Mucosa of rectum (tissue), 2 donors: ENCODE data around the gene REEP6.
"Not testable (repeated sequence)": the region's sequence is repeated elsewhere in the genome, so short reads cannot be mapped to it uniquely, and the experiment has no call there.

Source experiments
- H3K27ac ChIP-seq, 2 donors: one replicate each; pipeline ENCODE4 v1.7.0; 2013; ENCODE audit warnings: inconsistent platforms in 2 of 2, low read depth in 2 of 2, low read length in 2 of 2
- H3K27me3 ChIP-seq, 2 donors: one replicate each; pipeline ENCODE4 v1.7.0; 2013; ENCODE audit warnings: low read length in 2 of 2; ENCODE audit not compliant: control insufficient read depth in 2 of 2, insufficient read depth in 2 of 2
- H3K36me3 ChIP-seq, 2 donors: one replicate each; pipeline ENCODE4 v1.7.0; 2013; ENCODE audit warnings: low read length in 2 of 2; ENCODE audit not compliant: control insufficient read depth in 2 of 2, insufficient read depth in 2 of 2
- H3K4me1 ChIP-seq, 2 donors: one replicate each; pipeline ENCODE4 v1.7.0; 2013; ENCODE audit warnings: low read length in 2 of 2, mild to moderate bottlenecking in 1 of 2; ENCODE audit not compliant: control insufficient read depth in 2 of 2, insufficient read depth in 2 of 2
- H3K4me3 ChIP-seq, 2 donors: one replicate each; pipeline ENCODE4 v1.7.0; 2013; ENCODE audit warnings: low read length in 2 of 2
- H3K9ac ChIP-seq, 2 donors: one replicate each; pipeline ENCODE4 v1.7.0; 2013; ENCODE audit warnings: low read length in 2 of 2, low read depth in 1 of 2, mild to moderate bottlenecking in 1 of 2
- H3K9me3 ChIP-seq, 2 donors: one replicate each; pipeline ENCODE4 v1.7.0; 2013; ENCODE audit warnings: low read length in 2 of 2; ENCODE audit not compliant: control insufficient read depth in 2 of 2
- donor health status: healthy.
- donor health status: Normal muscosa, but diverticular disease.

REEP6 gene

GRCh38 chr19:1492474-1493006 is 1.6 kb downstream of the REEP6 start:
- Histone ChIP-seq H3K27ac (no peak overlapping the region), H3K36me3 (no peaks in the 10 kb centered on the region), H3K4me1 (peaks cover 11 to 16% of the 10 kb centered on the region in 2 donors), H3K4me3 (no peak overlapping the region), H3K9me3 (no peaks in the 10 kb centered on the region), H3K27me3 (peaks cover 6 to 19% of the 10 kb centered on the region in 2 donors), H3K9ac (no peak overlapping the region)

DNA sequence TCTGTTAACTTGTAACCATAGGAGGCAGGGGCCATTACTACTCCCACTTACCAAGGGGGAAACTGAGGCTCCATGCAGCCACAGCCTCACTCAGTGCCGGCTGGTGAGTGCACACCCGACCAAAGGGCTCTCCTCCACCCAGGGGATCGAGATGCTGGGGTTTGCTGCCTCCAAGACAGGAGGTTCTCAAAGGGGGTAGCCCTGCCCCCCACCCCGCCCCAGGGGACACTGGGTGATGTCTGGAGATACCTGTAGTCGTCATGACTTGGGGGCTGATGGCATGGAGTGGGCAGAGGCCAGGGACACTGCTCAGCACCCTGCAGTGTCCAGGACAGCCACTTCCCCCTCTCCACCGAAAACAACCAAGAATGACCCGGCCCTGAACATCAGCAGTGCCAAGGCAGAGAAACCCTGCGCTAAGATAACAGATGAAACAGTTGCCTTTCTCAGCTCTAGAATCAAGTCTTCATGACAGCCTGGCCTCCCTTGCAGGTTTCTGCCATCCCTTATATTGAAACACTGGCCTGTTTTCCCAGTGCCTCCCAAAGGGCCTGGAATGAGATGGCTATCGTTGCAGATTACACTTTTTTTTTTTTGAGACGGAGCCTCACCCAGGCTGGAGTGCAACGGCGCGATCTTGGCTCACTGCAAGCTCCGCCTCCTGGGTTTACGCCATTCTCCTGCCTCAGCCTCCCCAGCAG is 3.3 kb downstream of the REEP6 start:
- Histone ChIP-seq H3K4me1 (peaks cover 11 to 16% of the 10 kb centered on the region in 2 donors), H3K4me3 (no peak overlapping the region), H3K36me3 (no peaks in the 10 kb centered on the region), H3K9me3 (no peaks in the 10 kb centered on the region), H3K27ac (no peak overlapping the region), H3K9ac (no peak overlapping the region), H3K27me3 (peaks cover 6 to 24% of the 10 kb centered on the region in 2 donors)

- Histone ChIP-seq H3K27me3 (peaks cover 6 to 24% of the 10 kb centered on the region in 2 donors), H3K9me3 (no peaks in the 10 kb centered on the region), H3K36me3 (no peaks in the 10 kb centered on the region), H3K27ac (no peak overlapping the region), H3K9ac (no peak overlapping the region), H3K4me1 (peaks cover 6 to 8% of the 10 kb centered on the region in 2 donors), H3K4me3 (no peak overlapping the region)
Observed at GRCh38 chr19:1495051-1495798, 4.2 kb downstream of the REEP6 start.

DNA sequence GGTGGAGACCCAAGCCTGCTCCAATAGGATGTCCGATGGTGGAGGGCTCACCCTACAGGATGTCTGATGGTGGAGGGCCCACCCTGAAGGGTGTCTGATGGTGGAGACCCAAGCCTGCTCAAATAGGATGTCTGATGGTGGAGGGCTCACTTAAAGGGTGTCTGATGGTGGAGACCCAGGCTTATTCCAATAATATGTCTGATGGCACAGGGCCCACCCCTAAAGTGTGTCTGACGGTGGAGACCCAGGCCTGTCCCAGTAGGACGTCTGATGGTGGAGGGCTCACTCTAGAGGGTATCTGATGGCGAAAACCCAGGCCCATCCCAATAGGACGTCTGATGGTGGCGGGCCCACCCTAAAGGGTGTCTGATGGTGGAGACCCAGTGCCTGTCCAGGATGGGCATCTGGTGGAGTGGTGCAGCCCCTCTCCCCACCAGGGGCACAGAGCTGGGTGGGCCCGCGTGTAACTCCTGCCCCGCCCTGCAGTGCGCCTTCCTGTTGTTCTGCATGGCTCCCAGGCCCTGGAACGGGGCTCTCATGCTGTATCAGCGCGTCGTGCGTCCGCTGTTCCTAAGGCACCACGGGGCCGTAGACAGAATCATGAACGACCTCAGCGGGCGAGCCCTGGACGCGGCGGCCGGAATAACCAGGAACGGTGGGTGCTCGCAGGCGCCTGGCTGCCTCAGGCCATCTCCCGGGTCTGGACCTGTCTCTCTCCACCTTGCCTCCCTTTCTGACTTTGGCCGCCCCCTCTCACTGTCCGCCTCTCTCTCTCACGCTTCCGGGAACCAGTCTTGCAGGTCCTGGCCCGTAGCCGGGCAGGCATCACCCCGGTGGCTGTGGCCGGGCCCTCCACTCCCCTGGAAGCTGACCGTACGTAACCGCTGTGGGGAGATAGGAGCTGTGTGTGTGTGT is 5.1 kb downstream of the REEP6 start:
- peaks cover 6 to 8% of the 10 kb centered on the region in 2 donors for H3K4me1 ChIP-seq
- no peak overlapping the region for H3K27ac ChIP-seq
- peaks cover 6 to 24% of the 10 kb centered on the region in 2 donors for H3K27me3 ChIP-seq
- no peaks in the 10 kb centered on the region for H3K9me3 ChIP-seq
- no peaks in the 10 kb centered on the region for H3K36me3 ChIP-seq
- H3K9ac ChIP-seq = no peak overlapping the region
- no peak overlapping the region for H3K4me3 ChIP-seq

DNA sequence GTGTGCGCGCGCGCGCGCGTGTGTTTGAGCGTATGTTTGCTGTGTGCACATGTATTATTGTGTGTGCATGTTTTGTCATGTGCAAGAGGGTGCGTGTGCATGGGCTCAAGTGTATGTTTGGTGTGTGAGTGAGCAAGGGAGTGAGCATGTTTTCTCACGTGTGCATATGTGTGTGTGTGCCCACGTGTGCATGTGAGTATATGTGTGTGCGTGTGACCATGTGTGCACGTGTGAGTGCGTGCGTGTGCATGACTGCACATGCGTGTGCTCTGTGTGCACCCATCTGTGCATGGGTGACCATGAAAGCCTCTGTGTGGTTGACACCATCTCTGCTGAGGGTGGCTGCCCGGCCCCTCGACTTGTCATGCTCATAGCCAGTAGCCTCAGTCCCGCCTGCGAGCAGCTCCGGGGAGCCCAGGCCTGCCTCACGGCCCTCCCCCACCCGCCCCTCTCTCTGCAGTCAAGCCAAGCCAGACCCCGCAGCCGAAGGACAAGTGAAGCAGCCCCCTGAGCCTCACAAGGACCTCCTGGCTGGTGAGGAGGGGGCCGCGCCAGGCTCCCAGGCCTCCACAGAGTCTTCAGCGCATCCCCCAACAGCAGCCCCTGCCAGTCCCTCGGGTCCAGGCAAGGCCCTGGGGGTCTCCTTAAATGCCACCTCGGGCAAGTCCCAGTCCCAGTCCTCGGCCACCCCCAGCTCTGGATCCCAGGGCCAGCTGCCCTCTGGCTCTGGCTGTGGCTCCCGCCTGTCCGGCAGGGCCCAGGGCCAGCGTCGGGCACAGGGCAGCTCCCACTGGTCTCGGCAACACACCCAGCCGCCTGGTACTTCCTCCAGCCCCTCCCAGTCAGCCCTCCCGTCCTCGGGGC is 6.0 kb downstream of the REEP6 start:
- H3K27ac ChIP-seq = no peak overlapping the region
- peaks cover 6 to 21% of the 10 kb centered on the region in 2 donors for H3K27me3 ChIP-seq
- no peaks in the 10 kb centered on the region for H3K36me3 ChIP-seq
- H3K4me3 ChIP-seq = no peak overlapping the region
- H3K9ac ChIP-seq = no peak overlapping the region
- H3K4me1 ChIP-seq = no peaks in the 10 kb centered on the region
- no peaks in the 10 kb centered on the region for H3K9me3 ChIP-seq

- H3K9ac ChIP-seq = no peak overlapping the region
- H3K27me3 ChIP-seq = peaks cover 6 to 21% of the 10 kb centered on the region in 2 donors
- no peaks in the 10 kb centered on the region for H3K9me3 ChIP-seq
- no peaks in the 10 kb centered on the region for H3K36me3 ChIP-seq
- H3K27ac ChIP-seq = no peak overlapping the region
- no peak overlapping the region for H3K4me3 ChIP-seq
- H3K4me1 ChIP-seq = no peaks in the 10 kb centered on the region
Observed at GRCh38 chr19:1497578-1498235, 6.7 kb downstream of the REEP6 start.

DNA sequence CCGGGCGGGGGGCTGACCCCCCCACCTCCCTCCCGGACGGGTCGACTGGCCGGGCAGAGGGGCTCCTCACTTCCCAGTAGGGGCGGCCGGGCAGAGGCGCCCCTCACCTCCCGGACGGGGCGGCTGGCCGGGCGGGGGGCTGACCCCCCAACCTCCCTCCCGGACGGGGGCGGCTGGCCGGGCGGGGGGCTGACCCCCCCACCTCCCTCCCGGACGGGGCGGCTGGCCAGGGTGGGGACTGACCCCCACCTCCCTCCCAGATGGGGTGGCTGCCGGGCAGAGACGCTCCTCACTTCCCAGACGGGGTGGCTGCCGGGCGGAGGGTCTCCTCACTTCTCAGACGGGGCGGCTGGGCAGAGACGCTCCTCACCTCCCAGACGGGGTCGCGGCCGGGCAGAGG is 8.2 kb downstream of the REEP6 start:
- H3K9me3 ChIP-seq, H3K36me3 ChIP-seq, H3K4me1 ChIP-seq, H3K27ac ChIP-seq, H3K9ac ChIP-seq, H3K4me3 ChIP-seq: not testable (repeated sequence)
- peaks cover 14 to 32% of the 10 kb centered on the region in 2 donors for H3K27me3 ChIP-seq

GRCh38 chr19:1501200-1501595 is 10.2 kb downstream of the REEP6 start:
- no peak overlapping the region for H3K27ac ChIP-seq
- H3K9ac ChIP-seq = no peak overlapping the region
- H3K4me3 ChIP-seq = no peak overlapping the region
- H3K27me3 ChIP-seq = peaks cover 12 to 38% of the 10 kb centered on the region in 2 donors
- no peaks in the 10 kb centered on the region for H3K9me3 ChIP-seq
- no peaks in the 10 kb centered on the region for H3K4me1 ChIP-seq
- H3K36me3 ChIP-seq = no peaks in the 10 kb centered on the region
